ENCODE measurements around the gene CYP46A1.

CYP46A1 gene

DNA sequence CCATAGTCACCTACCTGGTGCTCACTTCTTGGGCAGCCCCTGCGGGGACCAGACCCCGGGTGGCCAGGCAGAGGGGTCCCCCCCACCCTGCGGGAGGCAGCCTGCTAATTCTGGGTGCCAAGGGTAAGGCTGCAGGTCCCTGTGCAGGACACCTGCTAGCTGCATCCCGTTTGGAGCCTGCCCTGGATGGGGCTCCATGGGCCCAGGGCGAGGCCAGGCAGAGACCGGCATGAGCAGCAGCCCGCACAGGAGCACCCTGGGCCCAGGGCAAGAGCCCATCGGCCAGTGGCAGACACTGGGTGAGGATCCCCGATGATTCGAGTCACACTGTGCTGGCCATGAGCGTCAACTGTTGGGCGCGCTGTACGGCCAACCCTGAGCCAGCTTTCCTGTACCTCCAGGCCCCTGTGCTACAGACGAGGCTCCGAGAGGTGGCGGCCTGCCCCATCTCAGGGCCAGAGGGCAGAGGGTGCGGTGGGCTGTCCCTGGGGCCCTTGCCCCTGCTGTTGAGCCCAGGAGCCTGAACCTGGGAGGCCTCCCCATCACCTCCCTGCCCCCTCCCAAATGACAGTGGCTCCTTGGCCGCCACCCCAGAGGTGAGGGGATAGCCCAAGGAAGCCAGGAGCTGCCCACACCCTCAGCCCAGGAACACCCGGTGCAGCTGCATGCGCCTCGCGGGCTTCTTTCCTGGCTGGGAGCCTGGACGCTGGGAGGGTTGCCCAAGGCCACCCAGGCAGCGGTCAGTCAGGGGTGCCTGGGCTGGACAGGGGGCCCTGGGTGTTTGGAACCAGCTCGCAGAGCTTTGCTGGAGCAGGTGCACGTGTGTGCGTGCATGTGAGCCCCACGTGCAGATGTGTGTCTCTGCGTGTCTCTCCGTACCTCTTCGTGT is 47.7 kb downstream of the CYP46A1 start:
- no peak for DNase-seq

DNA sequence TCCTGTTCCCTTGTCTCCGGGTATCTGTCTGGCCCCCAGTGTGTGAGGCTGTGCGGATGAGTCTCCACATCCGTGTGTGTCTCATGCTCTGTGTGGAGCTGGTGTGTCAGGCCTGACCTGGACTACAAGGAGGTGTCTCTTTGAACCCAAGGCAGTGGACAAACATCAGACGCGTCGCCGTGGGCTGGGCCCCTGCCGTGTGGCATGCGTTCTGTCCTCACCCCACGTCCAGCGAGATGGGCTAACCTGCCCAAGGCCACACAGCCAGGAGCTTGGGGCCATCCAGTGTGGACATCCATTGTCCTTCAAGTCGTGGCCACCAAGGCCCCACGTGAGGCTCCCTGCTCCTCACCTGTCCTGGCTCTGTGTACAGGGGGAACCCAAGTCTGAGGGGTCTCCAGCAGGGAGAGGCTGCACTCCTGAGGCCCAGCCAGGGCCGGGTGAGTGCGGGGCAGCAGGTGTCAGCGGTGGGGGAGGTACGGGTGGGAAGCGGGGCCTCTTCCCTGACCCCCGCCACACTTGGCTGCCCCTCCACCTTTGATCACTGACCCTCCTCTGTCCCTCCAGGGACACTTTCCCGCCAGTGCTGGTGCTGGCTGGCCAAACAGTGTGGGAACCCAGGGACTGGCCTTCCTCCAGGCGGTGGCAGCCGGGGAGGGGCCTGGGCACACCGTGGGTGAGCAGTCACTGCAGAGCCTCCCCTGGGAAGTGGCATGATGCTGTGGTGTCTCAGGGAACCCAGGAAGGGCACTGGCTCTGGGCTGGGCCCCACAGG is 48.5 kb downstream of the CYP46A1 start:
- DNase-seq = no peak

DNA sequence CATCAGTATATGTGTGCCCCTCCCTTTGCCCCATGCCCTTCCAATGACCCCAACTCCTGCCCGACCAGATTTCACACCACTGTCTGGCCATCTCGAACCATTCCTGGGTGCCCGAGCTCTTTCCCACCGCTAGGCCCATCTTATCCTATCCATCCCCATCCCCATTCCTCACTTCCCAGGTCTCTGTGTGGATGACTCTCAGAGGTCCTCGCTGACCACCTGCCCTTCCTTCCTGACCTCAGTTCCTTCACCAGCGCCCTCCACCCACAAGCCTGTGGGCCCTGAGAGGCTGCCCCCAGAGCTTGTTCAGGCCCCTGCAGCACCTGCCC is 49.1 kb downstream of the CYP46A1 start:
- no peak for DNase-seq

DNA sequence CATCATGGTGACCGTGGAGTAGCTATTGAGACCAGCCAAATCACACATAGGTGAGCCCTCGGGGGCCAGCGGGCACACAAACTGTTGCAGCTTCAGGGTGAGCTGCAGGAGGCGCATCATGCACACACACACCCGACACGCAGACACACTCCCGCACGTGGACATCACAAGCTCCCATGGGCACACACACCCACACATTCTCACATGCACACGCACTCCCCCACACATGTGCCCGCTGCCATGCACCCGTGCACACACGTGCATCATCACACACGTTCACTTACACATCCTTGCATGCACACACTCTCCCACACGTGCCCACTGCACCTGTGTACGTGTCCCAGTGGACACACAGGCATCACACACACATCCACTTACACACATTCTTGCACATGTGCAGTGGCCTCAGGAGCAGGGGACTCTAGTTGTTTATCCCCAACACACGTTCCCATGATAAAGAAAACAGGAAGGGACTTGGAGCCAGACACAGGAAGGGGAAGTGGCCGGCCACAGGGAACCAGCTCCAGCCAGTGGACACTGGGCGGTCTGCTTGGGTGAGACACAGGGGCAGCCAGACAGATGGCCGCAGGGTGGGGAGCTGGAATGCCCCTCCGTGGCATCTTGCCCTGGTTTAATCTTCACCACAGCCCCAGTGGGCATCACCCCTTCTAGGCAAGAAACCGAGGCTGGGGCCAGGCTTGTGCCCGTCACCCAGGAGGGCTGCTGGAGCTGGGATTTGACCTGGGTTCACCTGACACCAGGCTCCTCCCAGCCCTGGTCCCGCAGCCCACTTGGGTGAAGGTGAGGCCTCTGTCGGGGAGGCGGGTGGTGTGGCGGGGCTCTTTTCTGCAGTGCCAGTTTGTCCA is 49.7 kb downstream of the CYP46A1 start:
- DNase-seq = no peak

DNA sequence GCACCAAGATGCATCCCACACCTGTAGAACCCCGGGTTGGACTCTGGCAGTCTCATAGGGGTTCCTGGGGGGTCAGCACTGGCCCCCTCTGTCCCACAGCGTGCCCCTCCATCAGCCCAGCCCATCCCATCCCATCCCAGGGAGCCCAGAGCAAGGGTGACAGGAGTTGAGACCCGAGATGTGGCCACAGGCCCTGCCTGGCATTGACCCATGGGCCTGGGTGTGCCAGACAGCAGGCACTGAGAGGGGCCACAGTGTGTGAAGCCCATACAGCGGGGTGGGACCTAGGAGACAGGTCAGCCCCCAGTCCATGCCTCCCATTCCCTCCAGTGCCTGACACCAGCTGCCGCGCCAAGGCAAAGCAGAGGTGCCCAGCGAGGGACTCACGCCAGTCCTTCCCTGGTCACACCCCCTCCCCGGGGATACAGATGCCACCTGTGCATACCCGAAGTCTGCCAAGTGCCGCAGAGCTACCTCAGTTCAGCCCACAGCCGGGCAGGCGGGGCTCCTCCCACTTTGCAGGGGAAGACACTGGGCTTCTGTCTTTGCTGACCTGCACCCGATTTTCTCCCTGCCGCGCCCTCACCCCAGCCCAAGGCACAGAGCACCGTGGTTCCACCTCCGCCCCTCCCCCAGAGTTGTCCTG is 50.4 kb downstream of the CYP46A1 start:
- DNase-seq = no peak

DNA sequence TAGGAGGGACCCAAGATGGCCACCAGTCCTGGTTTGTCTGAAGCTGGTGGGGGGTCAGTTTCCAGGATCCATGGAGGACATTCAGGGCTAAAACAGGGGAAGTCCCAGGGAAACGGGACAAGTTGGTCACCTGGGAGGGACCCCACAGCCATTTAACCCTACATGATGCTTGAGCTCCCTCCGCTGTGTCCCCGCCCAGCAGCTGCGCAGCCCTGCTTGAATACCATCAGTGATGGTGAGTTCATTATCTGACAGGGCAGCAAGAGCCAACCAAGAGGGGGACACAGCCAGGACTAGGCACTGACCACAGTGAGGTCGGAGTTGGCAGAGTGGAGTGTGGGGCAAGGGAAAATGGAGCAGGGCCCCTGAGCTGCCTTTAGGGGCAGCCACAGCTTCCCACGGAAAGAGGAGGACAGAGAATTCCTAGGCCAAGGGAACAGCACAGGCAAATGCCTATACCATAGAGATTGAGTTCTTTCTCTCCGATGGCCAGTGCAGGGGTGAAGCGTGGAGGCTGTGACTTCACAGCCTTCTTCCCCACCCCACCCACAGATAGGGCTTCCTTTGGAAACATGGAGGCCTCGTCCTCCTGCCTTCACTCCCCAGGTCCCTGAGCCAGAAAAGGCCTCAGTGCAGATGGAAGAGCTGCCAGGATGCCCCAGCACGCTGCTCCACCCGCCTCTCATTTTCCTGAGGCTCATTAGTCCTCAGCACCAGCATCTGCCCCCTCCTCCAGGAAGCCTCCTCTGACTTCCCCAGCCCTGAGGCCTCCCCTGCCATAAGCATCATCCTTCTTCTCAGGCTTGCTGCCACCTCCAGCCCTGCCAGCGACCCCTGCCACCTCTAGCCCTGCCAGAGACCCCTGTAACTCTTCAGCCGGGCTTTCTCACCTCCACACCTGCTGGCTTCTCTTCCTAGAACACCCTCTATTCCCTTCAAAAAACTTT is 51.4 kb downstream of the CYP46A1 start:
- DNase-seq = no peak

DNA sequence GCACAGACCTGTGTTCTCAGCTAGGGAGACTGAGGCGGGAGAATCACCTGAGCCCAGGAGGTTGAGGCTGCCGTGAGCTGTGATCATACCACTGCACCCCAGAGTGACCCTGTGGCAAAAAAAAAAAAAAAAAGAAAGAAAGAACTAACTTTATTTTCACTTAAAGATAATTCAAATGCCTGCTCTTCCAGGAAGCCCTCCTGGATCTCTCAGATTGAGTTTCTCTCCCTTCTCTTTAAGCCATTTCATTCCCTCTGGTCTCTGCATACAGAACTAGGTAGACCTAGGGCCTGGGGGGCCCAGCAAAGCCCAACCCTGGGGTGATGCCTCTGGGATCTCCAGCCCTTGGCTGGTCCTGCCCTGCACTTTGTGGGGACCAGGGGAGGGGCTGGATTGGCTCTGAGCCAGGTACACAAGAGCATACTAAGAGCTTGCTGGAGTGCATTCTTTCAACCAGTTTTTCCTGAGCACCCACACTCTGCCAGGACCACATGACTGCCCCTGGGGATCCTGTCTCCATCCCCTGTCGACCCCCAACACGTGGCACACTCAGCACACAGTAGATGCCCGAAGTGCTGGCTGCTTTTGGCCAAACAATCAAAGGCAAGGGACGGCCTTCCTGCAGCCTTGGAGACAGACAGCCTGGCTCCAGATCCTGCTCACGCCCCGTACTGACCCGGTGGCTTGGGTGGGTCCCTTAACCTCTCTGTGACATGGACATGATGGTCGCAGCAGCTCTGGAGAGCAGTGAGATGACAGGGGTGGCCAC is 52.7 kb downstream of the CYP46A1 start:
- no peak for DNase-seq

DNA sequence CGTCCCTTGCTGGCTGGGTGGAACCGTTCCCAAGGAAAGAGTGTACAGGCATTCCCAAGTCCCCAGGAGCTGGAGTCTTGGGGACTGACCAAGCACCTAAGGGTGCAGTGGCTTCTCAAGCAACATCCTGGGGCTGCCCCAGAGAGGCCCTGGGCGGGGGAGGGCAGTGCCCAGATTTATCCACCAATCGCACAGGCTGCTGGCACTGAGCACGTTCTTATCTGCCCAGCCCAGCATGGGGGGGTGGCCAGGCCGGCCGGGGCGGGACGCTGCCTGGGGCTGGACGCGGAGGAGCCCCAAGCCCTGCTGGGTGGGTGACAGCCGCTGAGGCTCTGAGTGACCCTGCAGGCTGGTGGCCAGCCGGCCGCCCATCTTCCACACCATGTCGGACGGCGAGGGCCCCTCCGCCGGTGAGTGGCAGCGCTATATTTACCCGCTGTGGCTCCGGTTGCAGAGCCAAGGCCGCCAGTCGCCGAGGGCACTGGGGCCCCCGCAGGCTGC is 53.4 kb downstream of the CYP46A1 start:
- DNase-seq = no peak

DNA sequence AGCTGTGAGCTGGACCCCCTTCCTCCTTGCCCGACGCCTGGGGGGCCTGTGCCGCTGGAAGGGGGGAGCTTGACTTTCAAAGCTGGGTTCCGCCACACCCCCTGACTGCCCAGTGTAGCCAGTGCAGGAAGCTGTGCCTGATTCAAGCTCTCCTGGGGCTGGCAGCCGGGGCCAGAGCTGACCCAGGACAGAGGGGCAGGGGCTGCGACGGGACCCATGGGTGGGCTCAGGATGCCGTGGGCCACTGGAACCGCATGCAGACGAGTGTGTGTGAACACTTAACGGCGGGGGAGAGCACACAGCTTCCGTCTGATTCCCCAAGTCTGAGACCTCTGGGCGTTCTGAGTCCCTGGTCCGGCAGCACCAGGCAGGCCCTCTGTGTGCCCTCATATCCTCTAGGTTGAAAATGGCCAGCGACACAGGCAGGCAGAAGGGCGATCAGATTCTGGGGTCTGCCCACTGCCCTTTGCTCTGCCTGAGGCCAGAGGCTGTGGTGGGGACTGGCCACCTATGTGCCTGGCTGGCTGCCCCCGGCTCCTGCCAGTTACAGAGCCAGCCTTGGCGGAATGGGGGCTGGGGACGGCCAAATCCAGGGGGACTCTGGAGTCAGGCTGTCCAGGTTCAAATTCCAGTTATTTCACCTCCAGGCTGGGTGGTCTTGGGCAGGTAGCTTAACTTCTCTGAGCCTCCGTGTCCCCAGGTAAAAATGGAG is 54.0 kb downstream of the CYP46A1 start:
- DNase-seq = no peak

DNA sequence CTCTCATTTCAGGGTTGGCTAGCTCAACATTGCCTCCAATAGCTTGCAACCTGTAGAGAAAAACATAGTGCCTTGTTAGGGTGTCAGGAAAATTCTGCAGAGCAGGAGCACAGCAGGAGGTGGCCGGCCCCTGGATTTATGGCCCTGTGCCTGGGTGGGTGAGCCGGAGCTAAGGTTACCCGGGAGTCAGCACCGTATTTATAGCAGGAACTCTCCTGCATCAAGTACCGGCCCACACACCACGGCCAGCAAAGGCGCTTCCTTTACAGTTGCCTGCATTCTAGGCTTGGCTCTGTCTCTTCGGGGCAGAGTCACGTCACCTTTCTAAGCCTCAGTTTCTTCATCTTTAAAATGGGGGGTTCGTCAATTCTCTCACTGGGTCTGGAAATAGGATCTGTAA is 56.3 kb downstream of the CYP46A1 start:
- DNase-seq = no peak

DNA sequence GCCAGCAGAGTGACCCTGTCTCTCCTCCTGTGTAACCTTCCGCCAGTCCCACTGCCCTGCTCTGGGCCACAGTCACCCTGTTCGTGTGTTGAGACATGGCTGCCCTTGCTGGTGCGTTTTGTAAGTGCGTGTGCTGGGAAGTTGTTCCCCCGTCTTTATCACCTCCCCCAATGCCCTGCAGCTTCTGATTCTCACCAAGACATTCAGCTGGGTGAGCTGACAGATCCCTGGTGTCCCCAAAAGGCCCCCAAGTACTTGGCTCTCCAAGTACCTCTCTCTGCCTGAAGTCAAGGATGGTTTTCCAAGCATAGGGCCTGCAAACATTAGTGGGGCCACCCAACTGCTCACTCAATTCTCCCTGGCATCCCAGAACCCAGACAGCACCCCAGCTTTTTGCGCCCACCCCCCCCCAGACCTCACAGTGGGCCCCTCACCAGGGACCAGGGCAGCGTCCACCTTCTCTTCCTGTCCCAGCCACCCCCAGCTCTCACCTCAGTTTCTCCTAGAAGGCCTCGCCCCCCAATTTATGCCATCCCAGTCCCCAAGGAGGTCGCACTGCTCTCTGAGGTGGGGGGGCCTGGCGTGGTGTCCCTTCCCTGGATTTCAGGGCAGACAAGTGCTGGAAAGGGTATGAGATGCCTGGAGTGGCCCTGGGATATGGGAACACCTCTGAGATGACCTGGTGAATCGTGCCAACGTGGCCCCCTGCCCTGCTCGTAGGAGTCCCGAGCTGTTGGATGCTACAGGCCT is 57.3 kb downstream of the CYP46A1 start:
- DNase-seq = no peak

DNA sequence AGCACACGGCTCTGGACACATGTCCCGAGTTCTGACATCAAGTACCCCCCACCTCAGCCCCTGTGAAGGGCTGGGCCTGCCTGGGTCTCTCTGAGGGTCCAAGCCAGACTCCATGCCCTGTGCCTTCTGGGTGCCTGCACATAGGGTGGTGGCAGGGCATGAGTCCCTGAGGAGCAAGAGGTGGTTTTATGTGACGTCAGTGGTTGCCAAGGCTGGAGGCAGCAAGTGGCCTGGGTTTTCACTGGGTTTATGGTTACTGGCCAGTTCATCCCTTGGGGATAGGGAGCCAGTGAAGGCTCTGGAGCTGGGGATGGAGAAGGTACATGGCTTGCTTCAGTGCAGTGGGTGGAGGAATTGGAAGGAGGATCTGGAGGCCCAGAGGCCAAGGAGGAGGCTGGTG is 58.0 kb downstream of the CYP46A1 start:
- DNase-seq = no peak

DNA sequence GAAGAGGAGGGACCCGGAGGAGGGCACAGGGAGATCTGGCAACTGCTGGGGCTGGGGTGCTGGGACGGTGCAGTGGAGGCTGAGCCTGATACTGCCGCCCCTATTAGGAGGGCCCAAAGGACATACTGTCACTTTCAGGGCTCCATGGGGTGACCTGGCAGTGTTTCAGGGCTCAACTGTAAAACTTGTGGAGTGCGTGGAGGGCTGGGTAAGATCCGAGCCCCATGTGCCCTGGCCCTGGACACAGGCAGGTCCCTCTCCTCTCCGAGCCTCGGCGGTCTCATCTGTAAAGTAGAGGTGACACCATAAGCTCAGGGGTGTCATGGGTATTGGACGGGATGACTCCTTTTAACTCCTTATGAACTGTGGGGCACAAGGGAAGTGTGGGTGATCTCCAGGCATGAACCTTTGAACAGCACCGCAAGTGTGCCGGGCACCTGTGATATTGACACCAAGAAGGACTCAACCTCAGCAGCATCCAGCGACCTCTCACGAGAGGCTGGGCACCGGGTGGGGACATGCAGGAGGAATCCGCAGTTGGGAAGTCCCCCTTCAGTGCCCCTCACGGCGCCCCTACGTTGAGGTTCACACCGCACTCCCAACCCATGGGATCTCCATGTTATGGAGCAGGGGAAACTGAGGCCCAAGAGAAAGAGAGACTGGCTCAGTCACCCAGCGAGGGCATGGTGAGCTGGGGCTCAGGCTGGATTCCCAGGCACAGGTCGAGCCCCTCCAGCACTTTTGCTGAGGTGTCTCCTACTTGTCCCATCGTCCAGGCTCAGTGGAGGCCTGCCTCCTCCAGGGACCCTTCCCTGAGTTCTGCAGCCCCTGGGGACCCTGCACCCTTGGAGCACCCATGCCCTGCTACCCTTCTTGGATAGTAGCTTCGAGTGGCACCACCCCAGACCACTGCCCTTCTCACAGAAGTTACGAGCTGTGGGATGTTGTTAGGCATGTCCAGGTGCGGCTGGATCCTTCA is 58.7 kb downstream of the CYP46A1 start:
- no peak for DNase-seq

DNA sequence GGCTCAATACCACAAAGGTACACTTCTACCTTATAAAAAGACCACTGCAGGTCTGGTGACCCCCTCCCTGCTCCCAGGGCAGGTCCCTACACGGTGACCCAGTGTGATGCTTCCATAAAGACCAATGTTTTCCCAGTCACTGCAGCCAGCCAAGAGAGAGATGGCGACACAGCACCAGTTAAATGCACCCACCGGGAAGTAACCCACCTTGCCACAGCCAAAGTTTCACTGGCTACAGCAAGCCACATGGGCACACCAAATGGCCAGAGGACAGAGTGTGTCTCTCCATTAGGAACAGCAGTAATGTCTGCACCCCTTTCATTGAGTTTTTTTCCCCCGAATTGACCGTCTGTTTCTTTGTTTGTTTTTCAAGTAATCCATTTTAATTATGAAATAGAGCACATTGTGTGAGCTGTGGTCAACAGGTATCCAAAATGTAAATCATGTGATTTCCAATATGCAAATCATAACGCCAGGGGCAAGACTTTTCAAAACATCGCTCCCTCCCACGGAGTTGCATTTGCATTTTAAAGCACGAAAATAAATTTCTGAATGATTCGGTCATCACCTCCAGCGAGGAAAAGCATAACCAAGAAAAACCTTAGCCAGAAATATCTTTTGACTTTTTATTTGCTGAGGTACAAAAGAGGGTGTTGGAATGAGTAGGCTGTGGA is 60.2 kb downstream of the CYP46A1 start:
- no peak for DNase-seq

DNA sequence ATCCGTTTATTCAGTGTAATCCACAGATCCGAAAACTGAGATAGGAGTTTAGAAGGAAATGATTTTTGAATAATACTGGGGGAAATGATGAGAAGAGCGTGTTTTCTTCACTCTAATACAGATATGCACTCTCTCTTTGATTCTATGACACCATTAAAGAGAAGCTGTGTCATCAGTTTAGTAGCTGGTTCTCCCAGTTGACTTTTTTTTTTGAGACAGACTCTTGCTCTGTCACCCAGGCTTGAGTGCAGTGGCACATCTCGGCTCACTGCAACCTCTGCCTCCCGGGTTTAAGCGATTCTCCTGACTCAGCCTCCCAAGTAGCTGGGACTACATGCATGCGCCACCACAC is 60.8 kb downstream of the CYP46A1 start:
- DNase-seq = no peak

DNA sequence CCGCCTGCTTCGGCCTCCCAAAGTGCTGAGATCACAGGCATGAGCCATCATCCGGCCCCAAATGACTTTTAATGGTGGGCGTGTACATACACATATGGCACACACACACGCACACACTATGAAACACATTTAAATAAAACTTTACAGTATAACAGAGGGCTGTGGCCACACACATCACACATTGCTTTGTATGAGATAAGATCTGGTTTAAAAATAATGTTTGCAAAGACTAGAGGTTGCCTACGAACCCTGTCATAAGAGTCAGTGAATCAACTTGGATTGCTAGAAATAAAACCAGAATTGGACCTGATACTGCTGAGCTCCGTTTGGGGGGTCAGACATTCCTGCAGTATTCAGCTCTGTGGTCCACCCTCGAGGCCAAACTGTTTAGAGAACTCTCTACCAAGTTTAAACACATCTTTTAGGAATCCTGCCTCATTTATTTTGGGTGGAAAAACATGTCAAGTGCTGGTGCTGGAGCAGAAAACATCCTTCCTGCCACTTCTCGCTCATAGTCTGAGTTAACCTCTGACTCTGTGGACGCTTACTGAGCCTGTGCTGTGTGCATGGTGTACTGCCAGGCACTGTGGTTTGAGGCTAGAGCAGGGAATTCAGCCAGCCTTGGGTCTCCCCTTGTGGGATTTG is 61.3 kb downstream of the CYP46A1 start:
- no peak for DNase-seq

DNA sequence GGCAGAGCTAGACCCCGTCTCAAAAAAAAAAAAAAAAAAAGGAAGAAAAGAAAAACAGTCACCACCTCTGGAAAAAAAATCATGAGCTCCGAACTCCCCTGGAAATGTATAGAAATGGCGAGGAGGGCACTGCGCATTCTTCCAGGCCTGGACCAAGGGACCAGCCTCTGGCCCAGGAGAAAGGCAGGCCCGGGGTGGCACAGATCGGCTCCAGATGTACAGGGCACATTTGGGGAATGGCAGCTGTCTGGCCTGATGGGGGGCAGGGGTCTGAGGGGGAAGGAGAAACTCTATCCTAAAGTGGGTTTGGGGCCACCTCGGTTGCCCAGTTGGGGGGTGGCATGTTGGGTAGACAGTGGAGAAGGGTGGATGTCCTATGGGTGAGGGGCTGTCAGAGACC is 63.1 kb downstream of the CYP46A1 start:
- no peak for DNase-seq

Data from GDM1 (cell line).